Jurkat, Clone E6-1 (cell line): ENCODE data around the gene CKM.
"Not testable (repeated sequence)": the region's sequence is repeated elsewhere in the genome, so short reads cannot be mapped to it uniquely, and the experiment has no call there.

Experiments
- DNase-seq: peaks from one replicate; pipeline ENCODE4 v3.0.0-alpha.2; 2011; ENCODE audit warnings: low read depth, low spot score
- H3K4me3 ChIP-seq: 2 replicates; pipeline ENCODE4 v1.5.1; 2011; ENCODE audit warnings: mild to moderate bottlenecking, low read length, control low read depth, moderate library complexity

Gene CKM

GRCh38 chr19:45350477-45351058 is 27.9 kb upstream of the CKM start:
- H3K4me3 ChIP-seq = no peak overlapping the region
- no peak for DNase-seq

GRCh38 chr19:45349430-45349941 is 26.8 kb upstream of the CKM start:
- DNase-seq = no peak
- H3K4me3 ChIP-seq = no peak overlapping the region

GRCh38 chr19:45349126-45349415 is 26.4 kb upstream of the CKM start:
- no peak for DNase-seq
- no peak overlapping the region for H3K4me3 ChIP-seq

GRCh38 chr19:45348367-45349125 is 25.9 kb upstream of the CKM start:
- DNase-seq = no peak
- H3K4me3 ChIP-seq = no peak overlapping the region

- DNase-seq = no peak
- no peak overlapping the region for H3K4me3 ChIP-seq
These were observed 25.1 kb upstream of the CKM start for GRCh38 chr19:45347570-45348366.

- H3K4me3 ChIP-seq = no peak overlapping the region
- no peak for DNase-seq
These were observed 23.8 kb upstream of the CKM start for GRCh38 chr19:45346449-45346848.

- no peak for DNase-seq
- H3K4me3 ChIP-seq = no peak overlapping the region
These were observed 22.8 kb upstream of the CKM start for GRCh38 chr19:45345506-45345860.

GRCh38 chr19:45344621-45345505 is 22.2 kb upstream of the CKM start:
- DNase-seq = no peak
- no peak overlapping the region for H3K4me3 ChIP-seq

GRCh38 chr19:45342911-45343310 is 20.2 kb upstream of the CKM start:
- H3K4me3 ChIP-seq = no peak overlapping the region
- DNase-seq = no peak

- H3K4me3 ChIP-seq = no peak overlapping the region
- DNase-seq = no peak
These were observed 18.3 kb upstream of the CKM start for GRCh38 chr19:45340899-45341453.

- no peak within 1 kb of the TSS for H3K4me3 ChIP-seq
- no peak for DNase-seq
These were observed 17.7 kb upstream of the CKM start, which contains the start of gene KLC3 for GRCh38 chr19:45340232-45340898. Gene KLC3, plus strand, starts transcription at chr19:45340750. Its CDS starts 4,792 bp downstream, at chr19:45345542.

- DNase-seq = no peak
- H3K4me3 ChIP-seq = no peak overlapping the region
These were observed 17.0 kb upstream of the CKM start for GRCh38 chr19:45339629-45340028.

- no peak overlapping the region for H3K4me3 ChIP-seq
- no peak for DNase-seq
These were observed 14.1 kb upstream of the CKM start for GRCh38 chr19:45336696-45337251.

GRCh38 chr19:45334881-45335280 is 12.2 kb upstream of the CKM start:
- not testable (repeated sequence) for DNase-seq, H3K4me3 ChIP-seq

- DNase-seq = no peak
- no peak overlapping the region for H3K4me3 ChIP-seq
These were observed 11.1 kb upstream of the CKM start for GRCh38 chr19:45333609-45334303.

GRCh38 chr19:45331411-45331810 is 8.7 kb upstream of the CKM start:
- H3K4me3 ChIP-seq = no peak overlapping the region
- no peak for DNase-seq

GRCh38 chr19:45327404-45328143 is 4.9 kb upstream of the CKM start:
- no peak overlapping the region for H3K4me3 ChIP-seq
- no peak for DNase-seq
